DND-41 (cell line): ENCODE measurements around the gene IFT122.

Experiments
- ATAC-seq: fragments of 200-7000 bp; cut with Tn5 transposase; 3 replicates; pipeline ENCODE4 v1.9.1; 2021; ENCODE audit warnings: low read depth; ENCODE audit not compliant: insufficient read depth
- DNase-seq: peaks from one replicate; pipeline ENCODE4 v3.0.0-alpha.2; 2020
- H2AFZ ChIP-seq: 2 replicates; pipeline ENCODE4 v1.6.0; 2012; ENCODE audit warnings: low read depth, low read length
- H3K27ac ChIP-seq: 2 replicates; pipeline ENCODE4 v1.5.1; 2012; ENCODE audit warnings: low read length, inconsistent platforms
- H3K27me3 ChIP-seq: fragments of 200-600 bp; sonication (generic); 2 replicates; pipeline ENCODE4 v1.6.0; 2012; ENCODE audit warnings: low read length, mild to moderate bottlenecking, inconsistent platforms; ENCODE audit not compliant: insufficient read depth, poor library complexity
- H3K36me3 ChIP-seq: 2 replicates; pipeline ENCODE4 v1.5.1; 2012; ENCODE audit warnings: low read length, inconsistent platforms; ENCODE audit not compliant: insufficient read depth
- H3K4me1 ChIP-seq: 2 replicates; pipeline ENCODE4 v1.5.1; 2012; ENCODE audit warnings: mild to moderate bottlenecking, low read length; ENCODE audit not compliant: insufficient read depth
- H3K4me2 ChIP-seq: 2 replicates; pipeline ENCODE4 v1.6.0; 2012; ENCODE audit warnings: mild to moderate bottlenecking, moderate library complexity, low read length, inconsistent platforms; ENCODE audit not compliant: insufficient read depth
- H3K4me3 ChIP-seq, 2 experiments: fragments of 200-600 bp in 1 of 2; shearing (Covaris generic) in 1 of 2; 2 replicates each; pipeline ENCODE4 v1.5.1; 2012 to 2016; ENCODE audit warnings: inconsistent platforms in 2 of 2, low read length in 2 of 2, mild to moderate bottlenecking in 2 of 2, low read depth in 1 of 2, moderate library complexity in 1 of 2
- H3K79me2 ChIP-seq: 2 replicates; pipeline ENCODE4 v1.6.0; 2012; ENCODE audit warnings: low read length, inconsistent platforms; ENCODE audit not compliant: insufficient read depth
- H3K9ac ChIP-seq: 2 replicates; pipeline ENCODE4 v1.6.0; 2012; ENCODE audit warnings: low read depth, mild to moderate bottlenecking, inconsistent platforms, low read length, moderate library complexity
- H3K9me3 ChIP-seq: 2 replicates; pipeline ENCODE4 v1.5.1; 2012; ENCODE audit warnings: low read length, moderate library complexity, mild to moderate bottlenecking, inconsistent platforms; ENCODE audit not compliant: insufficient read depth, severe bottlenecking
- H4K20me1 ChIP-seq: 2 replicates; pipeline ENCODE4 v1.6.0; 2012; ENCODE audit warnings: low read length; ENCODE audit not compliant: insufficient read depth
- EZH2 ChIP-seq: IDR thresholded peaks from 3 replicates; pipeline ENCODE4 v1.6.1; 2012; ENCODE audit warnings: borderline replicate concordance, low read depth, mild to moderate bottlenecking, moderate library complexity, low read length, inconsistent platforms; ENCODE audit not compliant: severe bottlenecking
- TF ChIP-seq, protein P1 (sequence below): IDR thresholded peaks from 2 replicates; pipeline ENCODE4 v1.5.1; 2012; ENCODE audit warnings: borderline replicate concordance, low read length, moderate library complexity, mild to moderate bottlenecking; ENCODE audit not compliant: poor library complexity, severe bottlenecking; ENCODE audit errors: extremely low read depth

IFT122 gene

DNA sequence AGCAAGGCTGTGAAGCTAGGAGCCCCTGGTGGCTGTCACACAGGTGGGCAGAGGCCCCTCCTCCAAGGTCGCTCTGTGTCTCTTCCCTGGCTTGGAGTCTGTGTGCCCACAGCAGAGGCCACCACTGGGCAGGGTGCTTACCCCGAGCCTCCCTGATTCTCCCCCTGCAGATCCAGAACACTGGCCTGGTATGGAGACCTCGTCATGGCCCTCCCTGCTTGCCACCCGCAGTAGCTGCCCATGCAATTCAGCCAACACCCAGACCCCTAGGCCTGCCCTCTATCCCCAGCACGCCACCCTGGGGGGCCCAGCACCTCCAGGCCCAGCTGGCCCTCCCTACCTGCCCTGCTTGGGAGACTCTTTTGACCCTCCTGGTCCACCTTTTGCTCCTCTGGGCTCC, 82.9 kb downstream of the IFT122 start:
- Histone ChIP-seq H3K79me2 (no peaks in the 10 kb centered on the region), H4K20me1 (no peaks in the 10 kb centered on the region), H3K4me3 (no peak overlapping the region), H3K27me3 (no peaks in the 10 kb centered on the region), H3K27ac (no peak overlapping the region), H2AFZ (no peak overlapping the region), H3K4me2 (no peak overlapping the region), H3K9ac (no peak overlapping the region), H3K4me1 (no peaks in the 10 kb centered on the region), H3K9me3 (no peaks in the 10 kb centered on the region), H3K36me3 (peaks cover 3% of the 10 kb centered on the region; the same call in 1 of the 2 replicates)
- DNase-seq: no peak
- ATAC-seq: no peak
- TF ChIP-seq, protein P1, sequence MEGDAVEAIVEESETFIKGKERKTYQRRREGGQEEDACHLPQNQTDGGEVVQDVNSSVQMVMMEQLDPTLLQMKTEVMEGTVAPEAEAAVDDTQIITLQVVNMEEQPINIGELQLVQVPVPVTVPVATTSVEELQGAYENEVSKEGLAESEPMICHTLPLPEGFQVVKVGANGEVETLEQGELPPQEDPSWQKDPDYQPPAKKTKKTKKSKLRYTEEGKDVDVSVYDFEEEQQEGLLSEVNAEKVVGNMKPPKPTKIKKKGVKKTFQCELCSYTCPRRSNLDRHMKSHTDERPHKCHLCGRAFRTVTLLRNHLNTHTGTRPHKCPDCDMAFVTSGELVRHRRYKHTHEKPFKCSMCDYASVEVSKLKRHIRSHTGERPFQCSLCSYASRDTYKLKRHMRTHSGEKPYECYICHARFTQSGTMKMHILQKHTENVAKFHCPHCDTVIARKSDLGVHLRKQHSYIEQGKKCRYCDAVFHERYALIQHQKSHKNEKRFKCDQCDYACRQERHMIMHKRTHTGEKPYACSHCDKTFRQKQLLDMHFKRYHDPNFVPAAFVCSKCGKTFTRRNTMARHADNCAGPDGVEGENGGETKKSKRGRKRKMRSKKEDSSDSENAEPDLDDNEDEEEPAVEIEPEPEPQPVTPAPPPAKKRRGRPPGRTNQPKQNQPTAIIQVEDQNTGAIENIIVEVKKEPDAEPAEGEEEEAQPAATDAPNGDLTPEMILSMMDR: no peak
- no peak for TF ChIP-seq EZH2

DNA sequence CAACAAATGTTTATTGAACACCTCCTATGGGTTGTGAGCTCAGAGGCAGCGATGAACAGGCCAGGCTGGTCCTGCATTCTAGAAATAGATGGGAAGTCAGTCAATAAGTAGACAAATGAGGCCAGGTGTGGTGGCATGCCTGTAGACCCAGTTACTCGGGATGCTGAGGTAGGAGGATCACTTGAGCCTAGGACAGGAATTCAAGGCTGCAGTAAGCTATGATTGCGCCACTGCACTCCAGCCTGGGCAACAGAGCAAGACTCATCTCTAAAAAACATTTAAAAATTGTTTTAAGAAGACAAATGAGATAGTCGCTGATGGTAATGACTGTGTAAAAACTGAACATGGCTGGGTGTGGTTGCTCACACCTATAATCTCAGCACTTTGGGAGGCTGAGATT, 84.1 kb downstream of the IFT122 start:
- no peak for DNase-seq
- Histone ChIP-seq H3K36me3 (no peaks in the 10 kb centered on the region), H2AFZ (no peak overlapping the region), H3K4me3 (no peak overlapping the region), H3K9ac (no peak overlapping the region), H3K9me3 (no peaks in the 10 kb centered on the region), H3K4me1 (no peaks in the 10 kb centered on the region), H4K20me1 (no peaks in the 10 kb centered on the region), H3K4me2 (no peak overlapping the region), H3K79me2 (no peaks in the 10 kb centered on the region), H3K27me3 (no peaks in the 10 kb centered on the region), H3K27ac (no peak overlapping the region)
- ATAC-seq: no peak
- TF ChIP-seq, protein P1: no peak
- no peak for TF ChIP-seq EZH2

DNA sequence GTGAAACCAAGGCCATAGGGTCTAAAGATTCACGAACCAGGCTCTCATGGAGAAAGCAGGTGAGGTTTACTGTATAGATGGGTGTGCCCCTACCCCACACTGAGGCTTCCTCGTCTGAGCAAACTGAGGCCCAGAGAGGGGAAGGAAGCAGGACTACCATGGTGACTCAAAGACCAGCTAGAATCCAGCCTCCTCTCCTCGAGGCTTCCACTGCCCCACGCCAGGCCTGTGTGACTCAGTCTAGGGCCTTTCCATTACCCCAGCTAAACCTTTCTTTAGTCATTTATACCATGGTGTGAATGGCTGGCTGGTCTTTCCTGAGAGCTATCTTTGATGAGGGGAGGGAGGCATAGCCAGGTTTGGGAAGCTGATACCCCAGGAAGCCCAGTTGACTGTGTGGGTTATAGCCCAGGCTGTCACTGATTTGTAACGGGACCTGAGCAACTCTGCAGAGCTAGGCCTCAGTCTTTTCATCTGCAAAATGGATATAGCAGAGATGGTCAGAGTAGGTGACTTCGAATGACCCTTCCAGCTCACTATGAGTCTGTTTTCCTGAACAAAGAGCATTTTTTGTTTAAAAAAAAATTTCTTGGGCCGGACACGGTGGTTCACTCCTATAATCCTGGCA, 85.4 kb downstream of the IFT122 start:
- Histone ChIP-seq H3K9me3 (no peaks in the 10 kb centered on the region), H3K27me3 (no peaks in the 10 kb centered on the region), H3K4me1 (no peaks in the 10 kb centered on the region), H3K27ac (no peak overlapping the region), H2AFZ (no peak overlapping the region), H3K9ac (no peak overlapping the region), H3K4me2 (no peak overlapping the region), H3K36me3 (no peaks in the 10 kb centered on the region), H3K4me3 (no peak overlapping the region), H3K79me2 (no peaks in the 10 kb centered on the region), H4K20me1 (no peaks in the 10 kb centered on the region)
- ATAC-seq (no peak), DNase-seq (no peak)
- TF ChIP-seq EZH2: no peak
- TF ChIP-seq, protein P1: no peak
